HG03095 (cell line): ENCODE data around the gene VAV3.

ENCODE experiments used
- ATAC-seq: cut with Tn5 transposase; IDR thresholded peaks from one replicate; pipeline ENCODE4 v1.9.1; 2021; ENCODE audit warnings: moderate library complexity; ENCODE audit not compliant: unreplicated experiment

VAV3 gene

GRCh38 chr1:107691540-107691939 is 273.4 kb downstream of the VAV3 start:
- ATAC-seq: no peak

- no peak for ATAC-seq
These were observed 274.5 kb downstream of the VAV3 start for GRCh38 chr1:107690491-107690890.

- no peak for ATAC-seq
These were observed 275.2 kb downstream of the VAV3 start for GRCh38 chr1:107689733-107690132.

- ATAC-seq: no peak
These were observed 275.8 kb downstream of the VAV3 start for GRCh38 chr1:107689159-107689558.

DNA sequence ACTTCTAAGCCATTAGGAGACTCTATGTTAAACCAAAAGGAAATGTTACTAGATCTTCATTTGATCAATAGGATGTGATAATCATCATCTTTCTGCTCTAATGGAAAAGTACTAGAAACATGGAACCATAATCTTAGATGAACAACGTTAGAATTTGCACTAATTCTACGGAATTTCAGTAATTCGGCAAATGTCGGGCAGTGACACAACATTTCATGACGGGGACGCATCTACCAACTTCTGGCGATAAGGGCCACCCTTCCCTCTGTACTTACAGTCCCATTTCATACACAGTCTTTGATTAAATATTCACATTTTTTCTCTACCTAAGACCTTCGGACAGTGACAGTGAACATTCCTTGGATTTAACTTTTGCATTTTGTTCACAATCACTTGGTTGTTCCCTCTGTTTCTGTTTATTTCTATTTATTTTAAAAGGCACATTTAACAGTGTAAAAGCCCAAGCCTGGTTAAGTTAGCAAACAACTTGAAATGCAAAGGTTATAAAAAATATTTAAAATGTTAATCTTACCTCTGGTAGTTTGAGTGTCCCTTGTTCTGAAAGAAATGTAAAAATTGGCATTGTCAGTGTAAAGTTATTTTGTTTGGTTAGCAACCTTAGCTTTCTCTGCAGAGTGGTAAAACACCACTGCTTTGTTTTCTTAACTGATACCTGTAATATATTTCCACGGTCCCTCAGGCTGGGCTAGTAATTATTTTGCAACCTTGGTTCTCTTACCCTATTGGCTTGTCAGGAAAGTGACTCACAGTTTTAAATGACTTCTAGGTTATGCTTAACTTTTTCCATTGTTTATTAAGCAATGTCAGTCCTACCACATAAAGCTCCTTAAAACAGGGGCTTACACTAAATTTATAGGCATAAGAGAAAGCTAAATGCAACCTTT is 276.9 kb downstream of the VAV3 start:
- no peak for ATAC-seq

GRCh38 chr1:107683683-107684082 is 281.3 kb downstream of the VAV3 start:
- ATAC-seq: no peak

- ATAC-seq: no peak
These were observed 281.8 kb downstream of the VAV3 start for GRCh38 chr1:107683191-107683657.

DNA sequence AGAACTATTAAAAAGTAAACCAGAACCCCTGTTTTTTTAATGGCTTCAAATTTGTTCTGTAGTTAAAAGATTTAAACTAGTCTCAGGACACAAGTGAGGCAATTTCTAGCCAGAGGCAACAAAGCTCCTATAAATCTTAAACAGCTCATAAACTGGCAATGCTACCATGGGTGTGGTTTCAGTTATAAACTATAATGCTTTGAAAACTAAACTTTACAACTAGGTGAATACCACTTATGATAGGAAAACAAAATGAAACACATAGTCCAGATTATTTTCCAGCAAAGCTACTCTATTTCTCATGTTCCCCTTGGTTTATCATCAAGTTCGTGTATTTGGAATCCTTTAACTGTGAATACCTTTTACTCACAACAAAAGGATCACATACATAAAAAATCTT is 282.5 kb downstream of the VAV3 start:
- no peak for ATAC-seq

DNA sequence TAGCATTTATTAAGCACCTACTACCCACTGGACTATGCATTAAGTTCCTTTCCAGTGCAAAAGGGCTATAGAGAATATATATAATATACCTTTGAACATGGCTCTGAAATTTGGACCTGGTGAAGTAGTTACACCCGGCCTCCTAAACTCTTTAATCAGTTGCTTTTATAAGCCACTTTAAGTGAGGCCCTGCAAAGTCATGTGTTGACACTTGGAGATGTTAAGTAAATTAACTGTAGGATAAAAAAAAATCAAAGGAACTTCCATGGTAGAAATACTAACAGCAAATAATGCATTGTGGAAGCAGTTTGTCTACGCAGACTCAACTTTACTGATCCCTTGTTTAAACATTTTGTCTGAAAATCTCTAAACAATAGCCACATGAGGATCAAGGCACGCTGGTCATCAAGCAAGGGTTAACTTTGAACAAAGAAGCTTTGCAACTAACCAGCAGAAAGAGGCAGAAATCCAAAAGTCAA is 283.9 kb downstream of the VAV3 start:
- ATAC-seq: no peak

DNA sequence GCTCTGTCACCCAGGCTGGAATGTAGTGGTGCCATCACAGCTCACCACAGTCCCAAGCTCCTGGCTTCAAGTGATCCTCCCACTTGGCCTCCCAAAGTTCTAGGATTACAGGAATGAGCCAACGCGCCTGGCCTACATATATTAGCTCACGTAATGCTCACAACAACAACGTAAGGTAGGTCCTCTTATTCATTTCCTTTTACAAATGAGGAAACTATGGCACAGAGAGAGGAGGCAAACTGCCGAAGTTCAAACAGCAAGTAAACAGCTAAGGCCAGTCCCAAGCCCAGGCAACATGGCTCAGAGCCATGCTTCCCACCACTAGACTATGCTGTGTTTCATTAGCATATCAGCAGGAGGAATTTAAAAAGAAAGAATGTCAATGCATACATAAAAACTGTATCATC is 284.4 kb downstream of the VAV3 start:
- ATAC-seq: no peak

GRCh38 chr1:107679411-107679953 is 285.5 kb downstream of the VAV3 start:
- no peak for ATAC-seq

- ATAC-seq: no peak
These were observed 286.0 kb downstream of the VAV3 start for GRCh38 chr1:107678993-107679392.

DNA sequence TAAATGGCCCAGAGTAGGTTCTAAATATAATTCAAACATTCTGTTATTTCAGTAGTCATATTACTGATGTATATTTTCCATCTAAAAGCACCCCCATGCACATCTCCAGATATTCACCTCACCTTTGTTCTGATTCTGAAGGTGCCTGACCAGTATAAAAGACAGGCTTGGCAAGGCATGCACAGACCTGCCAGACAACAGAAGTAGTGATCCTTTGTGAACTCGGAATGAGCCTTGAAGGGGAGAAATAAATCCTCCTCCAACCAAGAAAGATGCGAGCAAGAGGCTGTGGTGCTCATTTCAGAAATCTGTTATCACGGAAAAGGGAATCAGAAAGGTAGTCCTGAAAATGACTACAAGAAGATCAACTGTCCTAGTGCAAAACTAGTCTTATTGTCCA is 287.3 kb downstream of the VAV3 start:
- no peak for ATAC-seq

GRCh38 chr1:107674486-107674885 is 290.5 kb downstream of the VAV3 start:
- ATAC-seq: no peak

GRCh38 chr1:107673006-107673405 is 292.0 kb downstream of the VAV3 start:
- no peak for ATAC-seq

- ATAC-seq: no peak
These were observed 294.5 kb downstream of the VAV3 start for GRCh38 chr1:107670397-107671040.

- ATAC-seq: no peak
These were observed 295.0 kb downstream of the VAV3 start for GRCh38 chr1:107669996-107670395.

DNA sequence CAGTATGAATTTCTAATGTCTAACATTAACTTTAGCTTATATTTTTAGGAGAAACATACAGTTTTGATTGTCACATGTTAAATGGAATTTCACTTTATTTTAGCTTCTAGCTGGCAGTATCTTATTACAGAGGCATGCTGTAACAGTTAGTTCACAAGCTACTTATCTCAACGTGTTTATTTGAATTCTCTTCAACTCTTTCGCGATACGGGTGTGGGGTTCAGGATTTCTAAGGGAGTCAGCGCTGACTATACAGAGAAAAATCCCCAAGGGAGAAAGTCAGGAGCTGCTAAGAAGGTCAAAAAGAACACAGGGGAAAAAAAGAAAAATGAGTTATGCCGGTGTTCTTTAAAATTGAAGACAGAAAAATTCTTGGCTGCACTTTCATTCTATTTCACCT is 296.2 kb downstream of the VAV3 start:
- ATAC-seq: no peak

DNA sequence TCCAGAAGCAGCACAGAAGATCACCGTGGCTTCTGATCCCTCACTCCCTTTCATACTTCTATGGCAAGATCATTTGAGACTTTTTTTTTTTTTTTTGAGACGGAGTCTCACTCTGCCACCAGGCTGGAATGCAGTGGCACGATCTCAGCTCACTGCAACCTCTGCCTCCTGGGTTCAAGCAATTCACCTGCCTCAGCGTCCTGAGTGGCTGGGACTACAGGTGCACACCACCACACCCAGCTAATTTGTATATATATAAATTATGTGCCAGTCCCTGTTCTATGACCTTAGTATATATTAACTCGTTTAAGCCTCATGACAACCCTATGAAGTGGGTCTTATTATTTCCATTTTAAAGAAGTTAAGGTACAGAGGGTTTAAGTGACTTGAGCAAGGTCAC is 298.5 kb downstream of the VAV3 start:
- ATAC-seq: no peak

- no peak for ATAC-seq
These were observed 299.7 kb downstream of the VAV3 start for GRCh38 chr1:107664982-107665925.

DNA sequence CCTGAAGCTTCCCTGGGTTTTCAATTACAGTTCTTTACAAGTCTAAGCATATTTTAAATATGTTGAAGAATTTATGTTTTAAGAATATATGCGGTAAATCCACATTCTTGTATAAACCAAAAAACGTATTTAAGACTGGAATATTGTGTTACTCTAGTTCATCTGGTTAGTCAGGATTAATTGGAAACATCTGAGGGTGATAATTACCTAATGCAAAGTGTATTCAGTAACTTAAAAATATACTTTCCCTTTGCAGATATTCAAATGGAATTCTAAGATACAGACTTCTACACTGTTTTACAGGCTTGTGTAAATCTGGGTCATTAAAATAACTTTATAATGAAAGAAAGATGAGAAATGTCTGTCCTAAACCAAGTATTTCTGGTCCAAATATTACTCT is 302.0 kb downstream of the VAV3 start:
- no peak for ATAC-seq
